H1 (cell line): ENCODE results near the gene KRT23.

Experiments used
- ATF3 ChIP-seq: IDR thresholded peaks from 2 replicates; pipeline ENCODE4 v1.6.1; 2011; ENCODE audit warnings: low read depth, mild to moderate bottlenecking, low read length; ENCODE audit not compliant: insufficient read depth
- BCL11A ChIP-seq, 2 experiments: IDR thresholded peaks; one replicate each; pipeline ENCODE4 v1.6.1; 2011; ENCODE audit warnings: low read depth in 2 of 2, low read length in 2 of 2, mild to moderate bottlenecking in 2 of 2
- CBX5 ChIP-seq: fragments of 300-800, 300-1000 bp; sonication (generic); IDR thresholded peaks from 2 replicates; pipeline ENCODE4 v1.7.1; 2016; ENCODE audit warnings: antibody characterized with exemption, low read length, low read depth
- CHD7 ChIP-seq: fragments of 300-600 bp; sonication (generic); IDR thresholded peaks from 2 replicates; pipeline ENCODE4 v1.7.1; 2012; ENCODE audit warnings: low read length, moderate library complexity, mild to moderate bottlenecking, inconsistent platforms; ENCODE audit not compliant: insufficient replicate concordance
- CREB1 ChIP-seq: IDR thresholded peaks from 2 replicates; pipeline ENCODE4 v1.6.1; 2012; ENCODE audit warnings: inconsistent platforms
- CTCF ChIP-seq, 3 experiments: IDR thresholded peaks; 1 replicate in 2 of 3; 2 replicates in 1 of 3; pipeline versions ENCODE4 v1.5.1 to v1.6.1; 2011; ENCODE audit warnings: low read length in 3 of 3, mild to moderate bottlenecking in 3 of 3, inconsistent platforms in 2 of 3, low read depth in 1 of 3, moderate library complexity in 1 of 3; ENCODE audit not compliant: insufficient read depth in 1 of 3; ENCODE audit errors: control extremely low read depth in 1 of 3
- EP300 ChIP-seq, 2 experiments: IDR thresholded peaks; 1 replicate in 1 of 2; 2 replicates in 1 of 2; pipeline ENCODE4 v1.6.1; 2011 to 2012; ENCODE audit warnings: low read depth in 2 of 2, low read length in 2 of 2, mild to moderate bottlenecking in 2 of 2, borderline replicate concordance in 1 of 2, inconsistent platforms in 1 of 2, moderate library complexity in 1 of 2
- EZH2 ChIP-seq: fragments of 200-600 bp; sonication (generic); IDR thresholded peaks from 2 replicates; pipeline ENCODE4 v1.7.1; 2012; ENCODE audit warnings: low read depth, mild to moderate bottlenecking, moderate library complexity, low read length, inconsistent platforms; ENCODE audit not compliant: severe bottlenecking
- MAFK ChIP-seq: IDR thresholded peaks from 2 replicates; pipeline ENCODE4 v1.6.1; 2012; ENCODE audit warnings: low read depth, mild to moderate bottlenecking, improper control_type of control experiment, low read length
- POLR2A ChIP-seq, 2 experiments: IDR thresholded peaks; 1 replicate in 1 of 2; 2 replicates in 1 of 2; pipeline ENCODE4 v1.6.1; 2011; ENCODE audit warnings: low read depth in 2 of 2, low read length in 2 of 2, mild to moderate bottlenecking in 2 of 2; ENCODE audit errors: control extremely low read depth in 1 of 2
- POLR2AphosphoS5 ChIP-seq: IDR thresholded peaks from 2 replicates; pipeline ENCODE4 v1.6.1; 2011; ENCODE audit warnings: low read depth, low read length
- RFX5 ChIP-seq: IDR thresholded peaks from 2 replicates; pipeline ENCODE4 v1.6.1; 2011; ENCODE audit warnings: low read depth, low read length, improper control_type of control experiment, borderline replicate concordance
- SP1 ChIP-seq: IDR thresholded peaks from 2 replicates; pipeline ENCODE4 v1.6.1; 2011; ENCODE audit warnings: low read depth, low read length
- TEAD4 ChIP-seq: IDR thresholded peaks from 2 replicates; pipeline ENCODE4 v1.6.1; 2012; ENCODE audit warnings: low read depth, low read length, inconsistent platforms, mixed read lengths

- TF ChIP-seq EP300 (IDR thresholded peaks at IDR 0.05; ENCODE audit: borderline replicate concordance in 1 of 2, low read depth in 2 of 2, low read length in 2 of 2), result no peak
- TF ChIP-seq POLR2A (IDR thresholded peaks at IDR 0.05; ENCODE audit: control extremely low read depth in 1 of 2, low read depth in 2 of 2, low read length in 2 of 2), result no peak
- TF ChIP-seq CTCF (IDR thresholded peaks at IDR 0.05; ENCODE audit: control extremely low read depth in 1 of 3, insufficient read depth in 1 of 3, low read depth in 1 of 3, low read length in 3 of 3), result no peak
- no peak for TF ChIP-seq SP1
- TF ChIP-seq CHD7, result no peak
- TF ChIP-seq ATF3, result no peak
- no peak for TF ChIP-seq EZH2
- TF ChIP-seq MAFK, result no peak
- no peak for TF ChIP-seq POLR2AphosphoS5
- TF ChIP-seq CBX5, result no peak
- TF ChIP-seq BCL11A (IDR thresholded peaks at IDR 0.05; ENCODE audit: low read depth in 2 of 2, low read length in 2 of 2), result no peak
- TF ChIP-seq CREB1, result no peak
- no peak for TF ChIP-seq RFX5
- no peak for TF ChIP-seq TEAD4
Observed at GRCh38 chr17:40942553-40942952, 5.1 kb upstream of the KRT23 start.
